ENCODE data around the gene PROSER2. TPM values are rescaled to one million over a fixed set of nuclear protein-coding genes. Genes with fewer than 3 reads are reported as not detected.

Gene PROSER2, protein sequence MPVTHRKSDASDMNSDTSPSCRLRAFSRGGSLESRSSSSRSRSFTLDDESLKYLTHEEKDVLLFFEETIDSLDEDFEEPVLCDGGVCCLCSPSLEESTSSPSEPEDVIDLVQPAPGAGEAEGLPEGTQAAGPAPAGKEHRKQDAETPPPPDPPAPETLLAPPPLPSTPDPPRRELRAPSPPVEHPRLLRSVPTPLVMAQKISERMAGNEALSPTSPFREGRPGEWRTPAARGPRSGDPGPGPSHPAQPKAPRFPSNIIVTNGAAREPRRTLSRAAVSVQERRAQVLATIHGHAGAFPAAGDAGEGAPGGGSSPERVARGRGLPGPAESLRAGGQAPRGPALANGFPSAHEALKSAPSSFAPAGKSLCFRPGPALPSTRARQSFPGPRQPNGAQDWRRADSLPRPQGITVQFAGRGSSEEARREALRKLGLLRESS
- total RNA-seq (1 to 10 TPM; 3.1 to 5.0 TPM), polyA plus RNA-seq (ENCODE audit: insufficient read length in 2 of 2) (1 to 10 TPM; 2.4 to 5.0 TPM)
- long read RNA-seq, donor 1, partial matches to known transcripts: 0 of 5 reads
- long read RNA-seq, donor 1, other reads (novel, unspliced or antisense): 0 of 5 reads
- long read RNA-seq, donor 2, partial matches to known transcripts: 0 of 1 reads
- long read RNA-seq, donor 2, other reads (novel, unspliced or antisense): 0 of 1 reads
- long read RNA-seq, donor 3, partial matches to known transcripts: 0 of 2 reads
- long read RNA-seq, donor 3, other reads (novel, unspliced or antisense): 0 of 2 reads
- long read RNA-seq, donor 4, partial matches to known transcripts: 0 of 1 reads
- long read RNA-seq, donor 4, other reads (novel, unspliced or antisense): 0 of 1 reads

DNA sequence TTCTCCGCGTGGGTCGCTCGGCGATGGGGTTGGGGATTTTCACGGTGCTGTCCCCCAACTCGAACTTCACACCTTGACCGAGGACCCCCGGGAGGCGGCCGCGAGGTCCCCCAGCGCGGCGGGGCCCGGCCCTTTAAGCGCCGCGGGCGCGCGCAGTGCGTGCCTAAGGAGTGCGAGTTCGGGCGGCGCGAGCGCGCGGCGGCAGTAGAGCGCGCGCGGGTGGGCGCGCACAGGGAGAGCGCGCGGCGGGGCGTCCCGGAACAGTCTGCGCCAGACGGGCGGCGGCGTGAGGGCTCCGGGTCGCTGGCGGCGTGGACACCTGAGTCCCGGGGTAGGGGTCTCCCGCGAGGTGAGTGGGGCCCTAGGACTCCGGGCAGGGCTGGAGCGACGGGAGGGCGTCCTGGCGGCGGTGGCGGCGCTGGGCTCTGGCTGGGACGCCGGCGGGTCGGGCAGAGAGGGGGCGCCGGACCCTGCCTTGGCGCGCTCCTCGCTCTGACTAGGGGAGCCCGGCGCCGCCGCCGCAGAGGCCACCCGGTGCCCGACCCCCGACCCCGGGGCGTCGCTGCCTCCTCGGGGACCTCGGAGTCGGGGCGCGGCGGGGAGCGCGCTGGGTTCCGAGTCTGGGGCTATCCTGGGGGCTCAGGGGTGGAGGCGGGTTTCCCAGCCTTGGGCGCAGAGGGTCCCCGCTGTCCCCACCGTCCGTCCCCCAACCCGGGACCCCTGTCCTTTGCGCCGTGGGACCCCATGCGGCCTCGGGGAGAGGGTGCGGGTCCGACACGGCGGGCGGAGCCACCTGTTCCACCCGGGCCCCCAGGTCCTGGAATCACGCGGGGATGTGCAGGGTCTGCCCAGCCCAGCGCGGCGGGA lies at the start of gene PROSER2:
Gene PROSER2, plus strand, starts transcription at position 235 of the 867 bp plus-strand sequence. CDS start 28,722 bp downstream, outside the sequence.
- DNase-seq (ENCODE audit: low read depth in 4 of 6, low spot score in 6 of 6): peak in 3 of 6 donors; percentile 32 to 83 (median 67)
- peaks cover 4% of the 10 kb centered on the region for H3K4me1 ChIP-seq (ENCODE audit: control insufficient read depth, insufficient read depth, low read length)
- under 1% methylated on average over 113 of the region's 114 CpGs for WGBS (ENCODE audit: insufficient coverage)
- H3K9me3 ChIP-seq (ENCODE audit: control insufficient read depth, insufficient read depth, low read length): no peaks in the 10 kb centered on the region
- peak within 1 kb of the TSS; percentile 58 for H3K4me3 ChIP-seq (ENCODE audit: low read depth, low read length)
- H3K36me3 ChIP-seq (ENCODE audit: control insufficient read depth, insufficient read depth, low read length): no peaks in the 10 kb centered on the region
- peak within 1 kb of the TSS; percentile 69 for H3K27ac ChIP-seq (ENCODE audit: low read depth, low read length)
- H3K27me3 ChIP-seq (ENCODE audit: control insufficient read depth, insufficient read depth, low read length): peaks cover 8% of the 10 kb centered on the region

DNA sequence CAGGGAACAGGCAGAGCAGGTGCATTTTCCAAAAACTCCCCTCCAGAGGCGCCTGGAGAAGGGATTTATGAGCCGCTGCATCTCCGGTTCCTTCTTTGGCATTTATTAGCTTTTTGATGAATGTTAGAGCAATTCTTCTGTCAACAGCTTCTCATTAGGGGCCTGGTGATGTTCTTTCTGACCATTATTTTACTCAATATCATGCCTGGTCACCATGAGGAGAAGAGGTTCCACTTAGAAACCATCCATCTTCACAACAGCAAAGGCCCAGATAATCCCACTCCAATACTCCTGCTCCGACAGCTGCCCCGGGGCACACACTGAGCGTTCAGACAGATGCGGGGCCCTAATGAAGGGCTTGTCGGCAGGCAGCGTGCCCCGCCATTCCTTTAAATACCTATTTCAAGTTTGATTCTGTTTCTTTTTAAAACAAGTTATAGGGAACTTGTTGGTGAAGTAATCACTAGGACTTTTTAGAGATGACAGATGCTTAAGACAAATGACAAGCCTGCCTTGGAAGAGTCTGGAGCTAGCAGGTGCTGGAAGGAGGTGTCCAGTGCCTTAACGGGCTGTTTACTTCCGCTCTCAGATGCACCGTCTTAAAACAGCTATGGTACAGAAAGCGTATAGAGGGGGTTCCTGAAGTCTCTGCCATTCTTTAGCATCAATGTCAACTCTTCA lies 49.3 kb upstream of the PROSER2 start:
- no peaks in the 10 kb centered on the region for H3K4me1 ChIP-seq (ENCODE audit: control insufficient read depth, insufficient read depth, low read length)
- no peaks in the 10 kb centered on the region for H3K9me3 ChIP-seq (ENCODE audit: control insufficient read depth, insufficient read depth, low read length)
- no peak overlapping the region for H3K4me3 ChIP-seq (ENCODE audit: low read depth, low read length)
- no peaks in the 10 kb centered on the region for H3K27me3 ChIP-seq (ENCODE audit: control insufficient read depth, insufficient read depth, low read length)
- H3K36me3 ChIP-seq (ENCODE audit: control insufficient read depth, insufficient read depth, low read length): no peaks in the 10 kb centered on the region
- H3K27ac ChIP-seq (ENCODE audit: low read depth, low read length): no peak overlapping the region
- 90% methylated on average over 4 of the region's 14 CpGs for WGBS (ENCODE audit: insufficient coverage)
- peak in 1 of 6 donors; percentile 50 for DNase-seq (ENCODE audit: low read depth in 4 of 6, low spot score in 6 of 6)

DNA sequence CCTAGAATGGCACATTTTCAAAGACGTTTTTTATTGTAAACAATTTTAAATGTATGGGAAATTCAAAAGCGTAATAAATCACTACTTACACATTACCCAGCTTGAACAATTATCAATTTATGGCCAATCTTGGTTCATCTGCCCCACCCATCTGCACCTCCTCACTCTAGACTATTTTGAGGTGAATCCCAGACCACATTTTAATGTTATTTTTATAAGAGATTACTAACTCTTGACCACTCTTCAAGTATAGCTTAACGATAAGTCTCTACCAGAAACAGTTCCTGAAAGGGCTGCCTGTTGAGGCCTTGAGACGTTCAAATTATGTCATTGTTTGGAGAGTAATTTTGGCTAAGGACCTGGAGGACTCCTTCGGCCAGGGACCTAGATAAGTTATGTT lies 47.7 kb upstream of the PROSER2 start:
- DNase-seq (ENCODE audit: low read depth in 4 of 6, low spot score in 6 of 6): no peak
- H3K27me3 ChIP-seq (ENCODE audit: control insufficient read depth, insufficient read depth, low read length): no peaks in the 10 kb centered on the region
- no peak overlapping the region for H3K27ac ChIP-seq (ENCODE audit: low read depth, low read length)
- no peak overlapping the region for H3K4me3 ChIP-seq (ENCODE audit: low read depth, low read length)
- no CpG with 5 or more reads among the region's 5 CpGs for WGBS (ENCODE audit: insufficient coverage)
- H3K36me3 ChIP-seq (ENCODE audit: control insufficient read depth, insufficient read depth, low read length): no peaks in the 10 kb centered on the region
- H3K4me1 ChIP-seq (ENCODE audit: control insufficient read depth, insufficient read depth, low read length): no peaks in the 10 kb centered on the region
- no peaks in the 10 kb centered on the region for H3K9me3 ChIP-seq (ENCODE audit: control insufficient read depth, insufficient read depth, low read length)

DNA sequence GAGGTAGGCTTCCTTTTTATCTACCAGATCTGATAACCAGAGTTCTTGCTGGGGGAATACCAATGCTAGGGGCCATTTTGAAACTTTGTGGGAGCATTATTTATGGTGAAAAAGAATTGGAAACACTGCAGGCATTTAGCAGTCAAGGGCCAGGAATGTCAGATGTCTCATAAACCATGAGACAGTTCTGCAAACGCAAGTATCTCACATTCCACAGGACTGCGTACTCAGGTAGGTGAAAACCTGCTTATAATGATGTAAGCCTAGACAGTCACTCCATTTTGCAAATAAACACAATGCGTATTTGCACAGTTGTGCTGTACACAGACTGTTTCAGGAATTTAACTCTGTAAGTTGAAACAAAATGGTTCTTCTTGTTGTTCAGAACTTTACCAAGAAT lies 47.1 kb upstream of the PROSER2 start:
- Histone ChIP-seq H3K27me3 (ENCODE audit: control insufficient read depth, insufficient read depth, low read length) (no peaks in the 10 kb centered on the region), H3K4me1 (ENCODE audit: control insufficient read depth, insufficient read depth, low read length) (no peaks in the 10 kb centered on the region), H3K4me3 (ENCODE audit: low read depth, low read length) (no peak overlapping the region), H3K36me3 (ENCODE audit: control insufficient read depth, insufficient read depth, low read length) (no peaks in the 10 kb centered on the region), H3K27ac (ENCODE audit: low read depth, low read length) (no peak overlapping the region), H3K9me3 (ENCODE audit: control insufficient read depth, insufficient read depth, low read length) (no peaks in the 10 kb centered on the region)
- DNase-seq (ENCODE audit: low read depth in 4 of 6, low spot score in 6 of 6): no peak
- no CpG with 5 or more reads among the region's 3 CpGs for WGBS (ENCODE audit: insufficient coverage)

DNA sequence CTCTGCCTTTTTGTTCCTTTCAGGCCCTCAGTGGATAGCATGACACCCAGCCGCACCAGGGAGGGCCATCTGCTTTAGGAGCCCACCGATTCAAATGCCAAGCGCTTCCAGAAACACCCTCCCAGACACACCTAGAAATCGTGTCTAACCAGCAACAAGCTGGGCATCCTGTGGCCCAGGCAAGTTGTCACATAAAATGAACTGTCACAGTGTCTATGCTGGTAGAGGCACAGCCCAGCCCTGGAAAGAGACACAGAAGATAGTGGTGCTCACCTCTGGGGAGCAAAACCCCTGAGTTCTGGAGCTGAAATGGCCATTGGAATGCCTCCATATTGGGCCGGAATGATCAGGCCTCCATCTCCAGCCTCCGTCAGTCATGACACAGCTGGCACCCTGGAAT lies 42.0 kb upstream of the PROSER2 start:
- no peaks in the 10 kb centered on the region for H3K4me1 ChIP-seq (ENCODE audit: control insufficient read depth, insufficient read depth, low read length)
- no peak for DNase-seq (ENCODE audit: low read depth in 4 of 6, low spot score in 6 of 6)
- H3K36me3 ChIP-seq (ENCODE audit: control insufficient read depth, insufficient read depth, low read length): no peaks in the 10 kb centered on the region
- no peaks in the 10 kb centered on the region for H3K27me3 ChIP-seq (ENCODE audit: control insufficient read depth, insufficient read depth, low read length)
- no peak overlapping the region for H3K27ac ChIP-seq (ENCODE audit: low read depth, low read length)
- no peaks in the 10 kb centered on the region for H3K9me3 ChIP-seq (ENCODE audit: control insufficient read depth, insufficient read depth, low read length)
- 92% methylated on average over 6 of the region's 6 CpGs for WGBS (ENCODE audit: insufficient coverage)
- H3K4me3 ChIP-seq (ENCODE audit: low read depth, low read length): no peak overlapping the region

DNA sequence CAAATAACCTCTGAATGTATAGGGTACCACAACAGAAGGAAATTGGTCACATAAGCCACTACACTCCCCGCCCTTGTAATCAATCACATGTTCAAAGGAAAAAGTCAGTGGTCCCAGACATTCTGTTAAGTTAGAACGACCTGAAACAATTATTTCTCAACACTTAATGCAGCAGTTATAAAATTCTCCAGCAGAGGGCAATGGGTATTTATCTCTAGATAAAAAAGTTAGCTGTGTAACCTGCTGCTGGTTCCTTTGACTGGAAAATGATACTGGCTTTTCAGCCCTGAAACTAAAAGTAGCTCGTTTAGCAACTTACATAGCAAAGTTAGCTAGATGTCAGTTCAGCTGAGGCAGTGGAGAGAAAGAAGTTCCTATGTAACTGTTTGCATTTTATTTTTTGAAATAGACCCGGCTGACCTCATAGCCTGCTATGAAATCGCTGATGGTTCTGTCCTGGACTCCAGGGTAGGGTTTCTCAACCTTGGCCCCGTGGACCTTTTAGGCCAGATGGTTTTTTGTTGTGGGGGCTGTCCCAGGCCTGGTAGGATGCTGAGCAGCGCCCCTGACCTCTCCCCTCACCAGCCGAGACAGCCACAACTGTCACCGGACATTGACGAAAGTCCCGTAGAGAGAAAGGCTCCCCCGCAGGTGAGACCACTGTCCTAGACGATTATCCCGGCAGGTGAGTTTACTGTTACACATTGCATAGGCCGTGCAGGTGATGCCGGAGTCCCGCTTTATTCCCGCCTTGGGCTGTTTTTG lies 40.2 kb upstream of the PROSER2 start:
- no peaks in the 10 kb centered on the region for H3K27me3 ChIP-seq (ENCODE audit: control insufficient read depth, insufficient read depth, low read length)
- no peaks in the 10 kb centered on the region for H3K9me3 ChIP-seq (ENCODE audit: control insufficient read depth, insufficient read depth, low read length)
- peak in 5 of 6 donors; percentile 35 to 92 (median 61) for DNase-seq (ENCODE audit: low read depth in 4 of 6, low spot score in 6 of 6)
- H3K27ac ChIP-seq (ENCODE audit: low read depth, low read length): no peak overlapping the region
- 72% methylated on average over 14 of the region's 18 CpGs for WGBS (ENCODE audit: insufficient coverage)
- no peaks in the 10 kb centered on the region for H3K4me1 ChIP-seq (ENCODE audit: control insufficient read depth, insufficient read depth, low read length)
- H3K36me3 ChIP-seq (ENCODE audit: control insufficient read depth, insufficient read depth, low read length): no peaks in the 10 kb centered on the region
- H3K4me3 ChIP-seq (ENCODE audit: low read depth, low read length): no peak overlapping the region

DNA sequence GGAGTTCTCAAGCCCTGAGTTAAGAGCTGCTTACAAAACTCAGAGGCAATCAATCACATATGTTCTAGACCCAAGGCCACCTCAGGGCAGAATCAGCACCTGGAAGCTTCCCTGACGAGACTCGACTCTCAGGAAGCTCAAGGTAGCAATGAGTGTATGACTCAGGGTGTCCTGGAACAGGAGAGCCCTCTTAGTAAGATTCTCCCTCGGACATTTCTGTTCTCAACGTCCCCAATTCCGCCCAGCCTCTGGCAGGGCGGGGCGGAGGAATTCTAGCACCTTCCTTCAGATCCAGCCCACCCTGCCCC lies 39.6 kb upstream of the PROSER2 start:
- no peak overlapping the region for H3K4me3 ChIP-seq (ENCODE audit: low read depth, low read length)
- no peak overlapping the region for H3K27ac ChIP-seq (ENCODE audit: low read depth, low read length)
- H3K36me3 ChIP-seq (ENCODE audit: control insufficient read depth, insufficient read depth, low read length): no peaks in the 10 kb centered on the region
- no peaks in the 10 kb centered on the region for H3K4me1 ChIP-seq (ENCODE audit: control insufficient read depth, insufficient read depth, low read length)
- no peaks in the 10 kb centered on the region for H3K9me3 ChIP-seq (ENCODE audit: control insufficient read depth, insufficient read depth, low read length)
- 87% methylated on average over 7 of the region's 7 CpGs for WGBS (ENCODE audit: insufficient coverage)
- no peak for DNase-seq (ENCODE audit: low read depth in 4 of 6, low spot score in 6 of 6)
- no peaks in the 10 kb centered on the region for H3K27me3 ChIP-seq (ENCODE audit: control insufficient read depth, insufficient read depth, low read length)

DNA sequence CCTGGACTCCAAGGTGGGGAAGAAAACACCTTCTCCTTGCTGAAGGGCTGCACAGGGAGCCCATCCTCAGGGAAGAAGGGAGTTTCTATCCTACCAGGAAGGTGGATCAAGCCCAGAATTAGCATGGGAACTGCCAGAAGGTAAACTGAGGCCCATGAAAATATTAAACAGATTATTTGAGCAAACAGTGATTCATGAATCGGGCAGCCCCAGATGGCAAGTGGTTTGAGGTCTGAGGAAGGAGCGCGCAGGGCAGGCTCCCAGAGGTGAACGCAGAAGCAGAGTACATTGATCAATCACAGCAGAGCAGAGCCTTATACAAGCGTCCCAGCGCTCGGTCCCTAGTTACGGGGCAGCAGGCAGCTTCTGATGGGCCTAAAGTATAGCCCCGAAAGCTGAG lies 35.8 kb upstream of the PROSER2 start:
- DNase-seq (ENCODE audit: low read depth in 4 of 6, low spot score in 6 of 6): no peak
- H3K4me1 ChIP-seq (ENCODE audit: control insufficient read depth, insufficient read depth, low read length): no peaks in the 10 kb centered on the region
- 91% methylated on average over 9 of the region's 9 CpGs for WGBS (ENCODE audit: insufficient coverage)
- H3K4me3 ChIP-seq (ENCODE audit: low read depth, low read length): no peak overlapping the region
- no peaks in the 10 kb centered on the region for H3K27me3 ChIP-seq (ENCODE audit: control insufficient read depth, insufficient read depth, low read length)
- H3K9me3 ChIP-seq (ENCODE audit: control insufficient read depth, insufficient read depth, low read length): no peaks in the 10 kb centered on the region
- H3K36me3 ChIP-seq (ENCODE audit: control insufficient read depth, insufficient read depth, low read length): no peaks in the 10 kb centered on the region
- H3K27ac ChIP-seq (ENCODE audit: low read depth, low read length): no peak overlapping the region
